Activated CD8-positive, alpha-beta T cell treated with anti-CD3 and anti-CD28 coated beads for 36 hours (primary cell): ENCODE data around the gene KLK10. TPM values are rescaled to one million over a fixed set of nuclear protein-coding genes. Genes with fewer than 3 reads are reported as not detected.

ENCODE experiments used
- ATAC-seq: fragments of 200-7000 bp; cut with Tn5 transposase; one replicate; pipeline ENCODE4 v1.10.0; 2021; ENCODE audit warnings: mild to moderate bottlenecking, moderate library complexity
- CTCF ChIA-PET: fragments of 350-600 bp; sonication (Branson Sonifier 250); formaldehyde crosslinking; loops from one replicate; lab custom pipeline; 2021; ENCODE audit warnings: antibody characterized with exemption; lab: Charles Lee
- POLR2A ChIA-PET: fragments of 350-600 bp; sonication (Branson Sonifier 250); formaldehyde crosslinking; loops from one replicate; lab custom pipeline; 2021; ENCODE audit warnings: antibody characterized with exemption; lab: Charles Lee
- DNase-seq: peaks from one replicate; pipeline ENCODE4 v3.0.0-alpha.2; 2020
- H3K27ac Mint-ChIP-seq: one replicate; pipeline ENCODE4 v1.8.0; 2021; ENCODE audit warnings: mild to moderate bottlenecking, mixed read lengths
- H3K27me3 Mint-ChIP-seq: one replicate; pipeline ENCODE4 v1.8.0; 2021; ENCODE audit warnings: mixed read lengths
- H3K36me3 Mint-ChIP-seq: one replicate; pipeline ENCODE4 v1.8.0; 2021; ENCODE audit warnings: low read depth, mixed read lengths
- H3K4me1 Mint-ChIP-seq: one replicate; pipeline ENCODE4 v1.8.0; 2021; ENCODE audit warnings: low read depth, mixed read lengths
- H3K4me3 Mint-ChIP-seq: one replicate; pipeline ENCODE4 v1.8.0; 2021; ENCODE audit warnings: mild to moderate bottlenecking, moderate library complexity, mixed read lengths
- H3K9me3 Mint-ChIP-seq: one replicate; pipeline ENCODE4 v1.8.0; 2021; ENCODE audit warnings: mixed read lengths
- CTCF ChIP-seq: fragments of 200-600 bp; IDR thresholded peaks from one replicate; pipeline ENCODE4 v1.8.0; 2022; ENCODE audit warnings: antibody characterized with exemption, mild to moderate bottlenecking
- intact Hi-C: fragments of 100-400 bp; cut with micrococcal nuclease; formaldehyde crosslinking; loops from one replicate; pipeline ENCODE4 v1.10.0; 2022
- total RNA-seq, 2 experiments: library from RNA; stranded (reverse); gene quantifications; one replicate each; pipeline ENCODE4 v1.2.3, GENCODE V29; 2021

KLK10 gene
- total RNA-seq, 2 experiments from 2014 or later = not detected

DNA sequence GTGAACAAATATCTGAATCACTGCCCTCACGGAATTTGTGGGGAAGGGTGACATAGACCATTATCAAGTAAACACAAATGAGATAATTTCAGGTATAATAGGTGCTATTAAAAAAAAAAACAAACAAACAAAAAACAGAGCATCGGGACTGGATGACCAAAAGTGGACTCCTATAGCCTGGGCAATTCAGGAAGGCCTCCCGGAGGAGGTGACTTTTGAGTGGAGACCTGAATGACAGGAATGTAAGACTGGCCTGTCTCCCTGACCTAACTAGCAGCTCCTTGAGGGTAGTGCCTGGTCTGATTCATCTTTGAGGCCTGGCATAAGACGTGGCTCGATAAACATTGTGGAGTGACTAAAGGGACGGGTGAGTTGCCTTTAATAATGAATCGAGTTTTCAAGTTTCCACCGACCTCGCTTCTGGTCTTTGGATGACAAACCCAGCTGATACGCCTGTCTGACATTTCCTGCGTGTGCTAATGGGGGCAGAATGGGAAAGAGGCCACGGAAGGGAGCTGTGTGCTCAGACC, 6.8 kb downstream of the KLK10 start:
- CTCF ChIA-PET = no interaction called here
- peaks cover 41% of the 10 kb centered on the region for H3K27me3 Mint-ChIP-seq
- no peak for ATAC-seq

DNA sequence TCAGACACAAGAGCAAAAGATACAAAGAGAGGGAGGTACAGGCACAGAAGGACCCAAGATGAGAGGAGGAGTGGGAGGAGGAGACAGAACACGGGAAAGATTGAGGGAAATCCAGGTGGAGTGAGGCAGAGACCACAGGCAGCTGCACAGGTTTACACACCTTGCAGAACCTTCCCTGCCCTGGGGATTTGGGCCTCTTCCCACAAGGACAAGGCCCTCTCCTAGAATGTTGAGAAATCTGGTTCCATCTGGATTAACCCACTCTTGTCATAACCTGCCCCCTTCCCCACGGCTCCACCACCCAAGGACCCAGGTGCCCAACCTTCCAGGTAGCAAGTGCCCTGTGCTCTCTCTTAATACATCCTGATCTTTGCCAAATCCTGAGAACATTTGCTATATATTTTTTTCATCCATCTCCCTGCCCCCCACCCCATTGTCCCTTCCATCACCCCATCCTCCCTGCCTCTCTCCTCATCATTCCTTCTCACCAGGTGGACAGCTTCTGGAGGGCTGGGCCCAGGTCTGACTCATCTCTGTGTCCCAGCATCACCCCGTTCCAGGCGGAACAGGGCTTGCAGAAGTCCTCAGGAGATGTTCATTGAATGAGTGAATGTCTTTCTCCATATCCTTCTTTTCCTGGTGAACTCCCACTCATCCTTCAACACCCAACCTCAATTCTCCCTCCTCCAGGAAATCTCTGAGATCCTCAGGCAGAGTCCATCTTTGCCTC, 9.3 kb downstream of the KLK10 start:
- Mint-ChIP-seq H3K27me3 (peaks cover 25% of the 10 kb centered on the region), H3K36me3 (no peaks in the 10 kb centered on the region), H3K9me3 (no peaks in the 10 kb centered on the region), H3K27ac (no peak overlapping the region), H3K4me3 (no peak overlapping the region), H3K4me1 (no peaks in the 10 kb centered on the region)
- no peak for TF ChIP-seq CTCF
- DNase-seq = no peak
- intact Hi-C loops = no loop called here
- ATAC-seq = no peak
- POLR2A ChIA-PET = no interaction called here
- CTCF ChIA-PET = no interaction called here

More for the DNA sequence above, 6.8 kb downstream of the KLK10 start:
- no peak for TF ChIP-seq CTCF
- Mint-ChIP-seq H3K4me3 (no peak overlapping the region), H3K4me1 (peaks cover 6% of the 10 kb centered on the region), H3K36me3 (no peaks in the 10 kb centered on the region), H3K9me3 (no peaks in the 10 kb centered on the region), H3K27ac (no peak overlapping the region)
- POLR2A ChIA-PET = no interaction called here
- intact Hi-C loops = no loop called here
- no peak for DNase-seq

GRCh38 chr19:51009061-51009891, 10.2 kb downstream of the KLK10 start:
- no peaks in the 10 kb centered on the region for H3K9me3 Mint-ChIP-seq
- ChIA-PET POLR2A (no interaction called here), CTCF (no interaction called here)
- ATAC-seq = no peak
- H3K36me3 Mint-ChIP-seq = no peaks in the 10 kb centered on the region
- peaks cover 15% of the 10 kb centered on the region for H3K27me3 Mint-ChIP-seq
- H3K4me3 Mint-ChIP-seq = no peak overlapping the region
- no peaks in the 10 kb centered on the region for H3K4me1 Mint-ChIP-seq
- intact Hi-C loops = no loop called here
- no peak for DNase-seq
- H3K27ac Mint-ChIP-seq = no peak overlapping the region
- no peak for TF ChIP-seq CTCF

GRCh38 chr19:51007488-51007887, 12.0 kb downstream of the KLK10 start:
- DNase-seq = no peak
- no peak for ATAC-seq
- Mint-ChIP-seq H3K27me3 (peaks cover 22% of the 10 kb centered on the region), H3K9me3 (no peaks in the 10 kb centered on the region), H3K4me1 (no peaks in the 10 kb centered on the region), H3K4me3 (no peak overlapping the region), H3K36me3 (no peaks in the 10 kb centered on the region), H3K27ac (no peak overlapping the region)
- POLR2A ChIA-PET = no interaction called here
- TF ChIP-seq CTCF = no peak
- CTCF ChIA-PET = no interaction called here
- intact Hi-C loops = no loop called here

GRCh38 chr19:51006406-51006805, 13.1 kb downstream of the KLK10 start:
- ChIA-PET CTCF (no interaction called here), POLR2A (interaction anchor here (0.6 kb wide), 1 partner anchor 53 kb away, joined by 3 read pairs; no protein-coding TSS in a partner anchor)
- Mint-ChIP-seq H3K27ac (no peak overlapping the region), H3K9me3 (no peaks in the 10 kb centered on the region), H3K36me3 (no peaks in the 10 kb centered on the region), H3K4me3 (no peak overlapping the region), H3K4me1 (no peaks in the 10 kb centered on the region), H3K27me3 (peaks cover 28% of the 10 kb centered on the region)
- ATAC-seq (no peak), DNase-seq (no peak)
- intact Hi-C loops = no loop called here
- no peak for TF ChIP-seq CTCF
